Measurements from ENCODE around the gene COL5A1. TPM values are rescaled to one million over a fixed set of nuclear protein-coding genes. Genes with fewer than 3 reads are reported as not detected.

Gene COL5A1
- total and polyA plus RNA-seq, 2 donors from 2014 or later, result 2.4 to 23.8 TPM

- peaks cover 0 to 3% (median 0%) of the 10 kb centered on the region in 3 donors for H3K4me1 ChIP-seq (ENCODE audit: control insufficient read depth in 2 of 3, insufficient read depth in 2 of 3, low read depth in 1 of 3, low read length in 3 of 3)
- H3K27ac ChIP-seq (ENCODE audit: low read depth in 2 of 2, low read length in 2 of 2), result no peak overlapping the region
- H3K9ac ChIP-seq (ENCODE audit: low read length in 3 of 3), result no peak overlapping the region
- H3K4me3 ChIP-seq (ENCODE audit: low read length in 3 of 3), result no peak overlapping the region
- FAIRE-seq, result no peak
- TF ChIP-seq CTCF (IDR thresholded peaks at IDR 0.05; ENCODE audit: borderline replicate concordance, extremely low read depth, insufficient read depth), result no peak
- DNase-seq, result no peak
- H3K9me3 ChIP-seq (ENCODE audit: control insufficient read depth in 2 of 3, insufficient read depth in 1 of 3, low read length in 3 of 3), result no peaks in the 10 kb centered on the region
- intact Hi-C loops (cut with DNase I), result no loop called here
- no peaks in the 10 kb centered on the region for H3K36me3 ChIP-seq (ENCODE audit: control insufficient read depth in 2 of 3, insufficient read depth in 3 of 3, low read length in 3 of 3)
- H3K27me3 ChIP-seq (ENCODE audit: control insufficient read depth, insufficient read depth, low read length), result no peaks in the 10 kb centered on the region
Observed at GRCh38 chr9:134804871-134805270, 163.3 kb downstream of the COL5A1 start.

- H3K4me3 ChIP-seq (ENCODE audit: low read length in 3 of 3), result no peak overlapping the region
- no peaks in the 10 kb centered on the region for H3K36me3 ChIP-seq (ENCODE audit: control insufficient read depth in 2 of 3, insufficient read depth in 3 of 3, low read length in 3 of 3)
- no peak for FAIRE-seq
- no peak overlapping the region for H3K27ac ChIP-seq (ENCODE audit: low read depth in 2 of 2, low read length in 2 of 2)
- intact Hi-C loops (cut with DNase I), result no loop called here
- no peaks in the 10 kb centered on the region for H3K27me3 ChIP-seq (ENCODE audit: control insufficient read depth, insufficient read depth, low read length)
- DNase-seq, result peak in 2 of 5 donors; percentile 8 to 39
- peaks cover 0 to 3% (median 0%) of the 10 kb centered on the region in 3 donors for H3K4me1 ChIP-seq (ENCODE audit: control insufficient read depth in 2 of 3, insufficient read depth in 2 of 3, low read depth in 1 of 3, low read length in 3 of 3)
- H3K9me3 ChIP-seq (ENCODE audit: control insufficient read depth in 2 of 3, insufficient read depth in 1 of 3, low read length in 3 of 3), result no peaks in the 10 kb centered on the region
- TF ChIP-seq CTCF (IDR thresholded peaks at IDR 0.05; ENCODE audit: borderline replicate concordance, extremely low read depth, insufficient read depth), result no peak
- H3K9ac ChIP-seq (ENCODE audit: low read length in 3 of 3), result no peak overlapping the region
Observed at GRCh38 chr9:134807716-134808446, 166.3 kb downstream of the COL5A1 start.

GRCh38 chr9:134808447-134808792 lies 166.8 kb downstream of the COL5A1 start:
- H3K27ac ChIP-seq (ENCODE audit: low read depth in 2 of 2, low read length in 2 of 2), result no peak overlapping the region
- no peak for DNase-seq

More at GRCh38 chr9:134808447-134808792, 166.8 kb downstream of the COL5A1 start:
- Histone ChIP-seq H3K4me1 (ENCODE audit: control insufficient read depth in 2 of 3, insufficient read depth in 2 of 3, low read depth in 1 of 3, low read length in 3 of 3) (peaks cover 0 to 3% (median 0%) of the 10 kb centered on the region in 3 donors), H3K27me3 (ENCODE audit: control insufficient read depth, insufficient read depth, low read length) (no peaks in the 10 kb centered on the region), H3K9me3 (ENCODE audit: control insufficient read depth in 2 of 3, insufficient read depth in 1 of 3, low read length in 3 of 3) (no peaks in the 10 kb centered on the region), H3K36me3 (ENCODE audit: control insufficient read depth in 2 of 3, insufficient read depth in 3 of 3, low read length in 3 of 3) (no peaks in the 10 kb centered on the region), H3K9ac (ENCODE audit: low read length in 3 of 3) (no peak overlapping the region), H3K4me3 (ENCODE audit: low read length in 3 of 3) (no peak overlapping the region)
- no peak for TF ChIP-seq CTCF (IDR thresholded peaks at IDR 0.05; ENCODE audit: borderline replicate concordance, extremely low read depth, insufficient read depth)
- no peak for FAIRE-seq
- intact Hi-C loops (cut with DNase I), result no loop called here
